Transverse colon (tissue), 4 donors: Measurements from ENCODE around the gene CMTM6. TPM values are rescaled to one million over a fixed set of nuclear protein-coding genes. Genes with fewer than 3 reads are reported as not detected.

ENCODE experiments used
- DNase-seq: peaks from one replicate; pipeline ENCODE4 v3.0.0-alpha.2; 2019
- H3K27ac ChIP-seq, 4 donors: fragments of 200-600 bp; sonication (generic); 2 replicates each; pipeline ENCODE4 v1.5.1; 2016 to 2018; ENCODE audit warnings: inconsistent platforms in 4 of 4
- H3K27me3 ChIP-seq: fragments of 200-600 bp; sonication (generic); 2 replicates; pipeline ENCODE4 v1.5.1; 2017; ENCODE audit warnings: inconsistent platforms
- H3K36me3 ChIP-seq, 4 donors: fragments of 200-600 bp; sonication (generic); 2 replicates each; pipeline ENCODE4 v1.5.1; 2017 to 2019; ENCODE audit warnings: inconsistent platforms in 4 of 4
- H3K4me1 ChIP-seq, 4 donors: fragments of 200-600 bp; sonication (generic); 2 replicates each; pipeline ENCODE4 v1.5.1; 2017 to 2020; ENCODE audit warnings: inconsistent platforms in 4 of 4
- H3K4me3 ChIP-seq, 4 donors: fragments of 200-600 bp; sonication (generic); 1 replicate in 1 of 4; 2 replicates in 3 of 4; pipeline versions ENCODE4 v1.5.1 to v1.6.1; 2017 to 2019; ENCODE audit warnings: inconsistent platforms in 4 of 4
- H3K9me3 ChIP-seq, 2 donors: fragments of 200-600 bp; sonication (generic); 2 replicates each; pipeline ENCODE4 v1.5.1; 2017 to 2019; ENCODE audit warnings: inconsistent platforms in 2 of 2
- EP300 ChIP-seq: sonication (generic); formaldehyde crosslinking; IDR thresholded peaks from one replicate; pipeline ENCODE4 v1.6.1; 2017; ENCODE audit warnings: antibody characterized with exemption, low read depth
- POLR2A ChIP-seq: fragments of 450-650 bp; IDR thresholded peaks from one replicate; pipeline ENCODE4 v1.6.1; 2016; ENCODE audit warnings: antibody characterized with exemption, mild to moderate bottlenecking, moderate library complexity
- POLR2AphosphoS5 ChIP-seq, 3 donors: sonication (generic); formaldehyde crosslinking; IDR thresholded peaks; one replicate each; pipeline ENCODE4 v1.6.1; 2016; ENCODE audit warnings: antibody characterized with exemption in 3 of 3
- WGBS, 2 donors: methylation state at CpG; one replicate each; pipeline ENCODE4 v1.1.5; 2018; ENCODE audit warnings: low coverage in 1 of 2; 5-methylcytosine and 5-hydroxymethylcytosine counted together
- in situ Hi-C, 4 donors: fragments of 200-750 bp; cut with MboI; loops; one replicate each; pipeline versions ENCODE4 v1.15.0 to v1.15.1; 2017; ENCODE audit warnings: low sequenced_read_pairs in 3 of 4, low pct_ligation_motif_present in 1 of 4, low pct_unique_long_range_greater_than_20kb in 1 of 4
- intact Hi-C: fragments of 100-400 bp; cut with DNase I; formaldehyde crosslinking; loops from one replicate; pipeline ENCODE4 v1.15.1; 2023; ENCODE audit warnings: low total_unique reads
- total RNA-seq, 4 donors: library from RNA; depleted of rRNA; stranded (reverse); fragments of >200 nt; gene quantifications; one replicate each; pipeline ENCODE4 v1.1.0, GENCODE V29; 2016
- TF ChIP-seq, protein P1 (sequence below), 5 experiments: fragments of 200-600 bp in 3 of 5; fragments of 450-650 bp in 2 of 5; sonication (generic) in 3 of 5; IDR thresholded peaks; 1 replicate in 2 of 5; 2 replicates in 3 of 5; pipeline ENCODE4 v1.5.1; 2016 to 2017; ENCODE audit warnings: antibody characterized with exemption in 5 of 5, inconsistent platforms in 3 of 5, mild to moderate bottlenecking in 2 of 5, moderate library complexity in 1 of 5

The CMTM6 gene
- total RNA-seq, 4 donors from 2014 or later: 13.8 to 68.9 (median 43.6) TPM

- Histone ChIP-seq H3K4me3 (peak overlapping the region; percentile 30 to 99 (median 82)), H3K9me3 (no peaks in the 10 kb centered on the region), H3K36me3 (no peaks in the 10 kb centered on the region), H3K27me3 (no peaks in the 10 kb centered on the region), H3K27ac (peak overlapping the region; percentile 95 to 100 (median 99)), H3K4me1 (peaks cover 4 to 33% (median 21%) of the 10 kb centered on the region in 4 donors)
- DNase-seq: no peak
- in situ Hi-C loops (loop anchor here in 3 of 4 donors (10.0 to 25.0 kb wide), 3 partner anchors 162 to 434 kb away; partner anchors contain the start of gene CNOT10 (in 1 of the 3)), intact Hi-C loops (no loop called here)
- TF ChIP-seq, protein P1, sequence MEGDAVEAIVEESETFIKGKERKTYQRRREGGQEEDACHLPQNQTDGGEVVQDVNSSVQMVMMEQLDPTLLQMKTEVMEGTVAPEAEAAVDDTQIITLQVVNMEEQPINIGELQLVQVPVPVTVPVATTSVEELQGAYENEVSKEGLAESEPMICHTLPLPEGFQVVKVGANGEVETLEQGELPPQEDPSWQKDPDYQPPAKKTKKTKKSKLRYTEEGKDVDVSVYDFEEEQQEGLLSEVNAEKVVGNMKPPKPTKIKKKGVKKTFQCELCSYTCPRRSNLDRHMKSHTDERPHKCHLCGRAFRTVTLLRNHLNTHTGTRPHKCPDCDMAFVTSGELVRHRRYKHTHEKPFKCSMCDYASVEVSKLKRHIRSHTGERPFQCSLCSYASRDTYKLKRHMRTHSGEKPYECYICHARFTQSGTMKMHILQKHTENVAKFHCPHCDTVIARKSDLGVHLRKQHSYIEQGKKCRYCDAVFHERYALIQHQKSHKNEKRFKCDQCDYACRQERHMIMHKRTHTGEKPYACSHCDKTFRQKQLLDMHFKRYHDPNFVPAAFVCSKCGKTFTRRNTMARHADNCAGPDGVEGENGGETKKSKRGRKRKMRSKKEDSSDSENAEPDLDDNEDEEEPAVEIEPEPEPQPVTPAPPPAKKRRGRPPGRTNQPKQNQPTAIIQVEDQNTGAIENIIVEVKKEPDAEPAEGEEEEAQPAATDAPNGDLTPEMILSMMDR (IDR thresholded peaks at IDR 0.05): no peak
- TF ChIP-seq POLR2A (no peak), POLR2AphosphoS5 (IDR thresholded peaks at IDR 0.05) (no peak), EP300 (no peak)
- WGBS, 2 donors: 1 to 7% methylated on average over 5 to 6 of the region's 6 CpGs
These were observed 264 bp upstream of the CMTM6 start for GRCh38 chr3:32502946-32503286.

DNA sequence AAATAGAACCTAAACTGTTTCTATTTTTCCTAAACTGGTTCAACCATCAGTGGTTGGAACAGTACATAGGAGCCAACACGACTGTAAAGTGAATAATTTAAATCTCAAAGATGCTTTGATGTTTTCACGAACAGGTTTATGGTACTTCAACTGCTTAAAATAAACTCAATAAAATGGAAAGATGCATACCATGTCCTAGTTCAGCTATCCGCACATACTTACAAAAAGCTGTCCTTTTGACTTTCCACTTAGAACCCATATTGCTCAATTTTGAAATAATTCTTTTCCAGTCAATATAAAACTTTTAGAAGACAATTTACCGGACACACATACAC, 902 bp downstream of the CMTM6 start:
- peaks cover 4 to 38% (median 23%) of the 10 kb centered on the region in 4 donors for H3K4me1 ChIP-seq
- TF ChIP-seq POLR2A (no peak), POLR2AphosphoS5 (IDR thresholded peaks at IDR 0.05) (no peak), EP300 (no peak)
- TF ChIP-seq, protein P1 (IDR thresholded peaks at IDR 0.05): no peak
- H3K27me3 ChIP-seq: no peaks in the 10 kb centered on the region
- DNase-seq: no peak
- 1 to 5% methylated on average over 4 of the region's 4 CpGs for WGBS, 2 donors
- intact Hi-C loops: no loop called here
- in situ Hi-C loops: loop anchor here in 3 of 4 donors (10.0 to 25.0 kb wide), 3 partner anchors 163 to 436 kb away; partner anchors contain the start of gene CNOT10 (in 1 of the 3)
- no peaks in the 10 kb centered on the region for H3K36me3 ChIP-seq
- peak overlapping the region; percentile 75 to 99 (median 92) for H3K4me3 ChIP-seq
- H3K27ac ChIP-seq: peak overlapping the region; percentile 95 to 100 (median 99)
- no peaks in the 10 kb centered on the region for H3K9me3 ChIP-seq

- no peak for TF ChIP-seq POLR2AphosphoS5 (IDR thresholded peaks at IDR 0.05)
- no peak for TF ChIP-seq POLR2A
- no peak for TF ChIP-seq EP300
- TF ChIP-seq, protein P1 (IDR thresholded peaks at IDR 0.05): no peak
- peak overlapping the region; percentile 95 to 100 (median 99) for H3K27ac ChIP-seq
- H3K36me3 ChIP-seq: no peaks in the 10 kb centered on the region
- in situ Hi-C loops (loop anchor here in 3 of 4 donors (10.0 to 25.0 kb wide), 3 partner anchors 164 to 436 kb away; partner anchors contain the start of gene CNOT10 (in 1 of the 3)), intact Hi-C loops (no loop called here)
- H3K4me3 ChIP-seq: peak overlapping the region; percentile 75 to 99 (median 92)
- peaks cover 4 to 44% (median 23%) of the 10 kb centered on the region in 4 donors for H3K4me1 ChIP-seq
- no peak for DNase-seq
- H3K27me3 ChIP-seq: no peaks in the 10 kb centered on the region
- WGBS, 2 donors: 64 to 75% methylated on average over 22 to 25 of the region's 25 CpGs
- H3K9me3 ChIP-seq: no peaks in the 10 kb centered on the region
These were observed 1.5 kb downstream of the CMTM6 start for GRCh38 chr3:32500880-32501782.

GRCh38 chr3:32500231-32500630, 2.4 kb downstream of the CMTM6 start:
- intact Hi-C loops: no loop called here
- peak overlapping the region in 1 of 4 donors; percentile 89 for H3K4me3 ChIP-seq
- H3K27me3 ChIP-seq: no peaks in the 10 kb centered on the region
- WGBS, 2 donors: 48 to 49% methylated on average over 2 of the region's 2 CpGs
- H3K27ac ChIP-seq: peak overlapping the region in 1 of 4 donors; percentile 99
- H3K36me3 ChIP-seq: no peaks in the 10 kb centered on the region
- no peak for DNase-seq
- peaks cover 8 to 49% (median 23%) of the 10 kb centered on the region in 4 donors for H3K4me1 ChIP-seq
- TF ChIP-seq POLR2A: no peak
- TF ChIP-seq POLR2AphosphoS5 (IDR thresholded peaks at IDR 0.05): no peak
- no peak for TF ChIP-seq EP300
- TF ChIP-seq, protein P1 (IDR thresholded peaks at IDR 0.05): no peak
- H3K9me3 ChIP-seq: no peaks in the 10 kb centered on the region
- in situ Hi-C loops: loop anchor here in 3 of 4 donors (10.0 to 25.0 kb wide), 3 partner anchors 165 to 437 kb away; partner anchors contain the start of gene CNOT10 (in 1 of the 3)
